OCI-LY7 (cell line): ENCODE data around the gene PEX14.

Experiments
- CTCF ChIP-seq: fragments of 200-600 bp; sonication (generic); conservative IDR thresholded peaks from 2 replicates; pipeline ENCODE4 v1.5.1; 2014; ENCODE audit warnings: mild to moderate bottlenecking, antibody characterized with exemption, low read length, moderate library complexity, mixed read lengths
- EZH2phosphoT487 ChIP-seq: fragments of 200-600 bp; sonication (generic); IDR thresholded peaks from 2 replicates; pipeline ENCODE4 v1.6.1; 2018; ENCODE audit warnings: low read depth, borderline replicate concordance, mild to moderate bottlenecking, mixed run types, antibody characterized with exemption, low read length, moderate library complexity, mixed read lengths

GRCh38 chr1:10625076-10625475, 150.3 kb downstream of the PEX14 start:
- TF ChIP-seq CTCF (no peak), EZH2phosphoT487 (no peak)
